ENCODE data around the gene FAM8A1.
"Not testable (repeated sequence)": the region's sequence is repeated elsewhere in the genome, so short reads cannot be mapped to it uniquely, and the experiment has no call there.

The FAM8A1 gene

DNA sequence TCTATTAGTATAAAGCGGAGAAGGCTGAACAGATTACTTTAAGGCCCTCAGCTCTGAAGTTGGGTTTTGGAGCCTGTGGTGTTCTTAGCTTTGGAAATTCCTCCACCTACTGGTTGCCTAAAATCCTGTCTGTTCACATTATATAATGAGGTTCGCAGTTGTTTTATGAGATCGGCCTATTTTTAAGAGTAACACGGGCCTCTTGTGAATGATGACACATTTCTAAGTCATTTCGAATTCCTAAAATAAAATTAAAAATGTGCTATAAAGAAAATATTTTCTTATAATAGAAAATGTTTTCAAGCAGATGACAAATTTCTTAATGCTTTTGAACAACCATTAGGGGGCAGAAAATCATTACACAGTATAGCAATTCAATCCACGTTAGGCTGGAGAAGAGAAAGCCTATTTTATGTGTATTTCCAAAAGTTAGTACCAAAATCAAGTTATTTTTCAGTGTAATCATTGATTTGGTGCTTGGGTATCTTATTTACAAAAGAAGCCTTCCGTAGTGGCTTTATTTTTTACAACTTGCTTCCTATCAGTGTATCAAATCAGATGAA lies 15.8 kb upstream of the FAM8A1 start:
- no peak for DNase-seq (ENCODE audit: insufficient read length)

DNA sequence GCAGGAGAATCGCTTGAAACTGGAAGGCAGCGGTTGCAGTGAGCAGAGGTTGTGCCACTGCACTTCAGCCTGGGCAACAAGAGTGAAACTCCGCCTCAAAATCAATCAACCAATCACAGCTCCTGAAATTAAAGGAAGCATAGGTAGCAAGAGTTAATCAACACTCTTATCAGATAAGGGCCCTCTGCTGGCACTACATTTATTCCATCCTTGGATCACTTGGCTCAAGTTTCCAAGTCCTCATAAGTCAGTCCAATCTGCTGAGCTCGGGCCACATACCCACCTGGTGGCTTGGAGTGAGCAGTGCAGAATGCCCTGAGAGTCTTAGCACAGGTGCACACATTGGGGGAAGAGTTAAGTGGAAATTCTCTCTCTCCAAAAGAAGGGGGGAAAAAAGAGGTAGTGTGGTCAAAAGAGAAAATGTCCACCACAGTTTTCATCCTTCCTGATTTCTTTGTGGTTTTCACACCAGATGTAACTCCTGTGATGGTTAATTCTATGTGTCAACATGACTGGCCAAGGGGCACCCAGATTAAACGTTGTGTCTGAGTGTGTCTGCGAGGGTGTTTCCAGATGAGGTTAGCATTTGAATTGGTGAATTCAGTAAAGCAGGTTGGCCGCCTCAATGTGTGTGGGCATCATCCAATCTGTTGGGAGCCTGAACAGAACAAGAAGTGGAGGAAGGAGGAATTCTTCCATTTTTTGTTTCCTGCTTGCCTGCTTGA lies 14.2 kb upstream of the FAM8A1 start:
- FAIRE-seq (no peak), DNase-seq (ENCODE audit: insufficient read length) (no peak)
- TF ChIP-seq POLR2A (IDR thresholded peaks at IDR 0.05; ENCODE audit: low read depth, low read length), result no peak
- no peak for TF ChIP-seq POLR2AphosphoS5 (IDR thresholded peaks at IDR 0.05; ENCODE audit: low read depth, low read length)
- no peak for TF ChIP-seq TAF1 (IDR thresholded peaks at IDR 0.05; ENCODE audit: borderline replicate concordance, low read depth, low read length)

More for the DNA sequence above, 15.8 kb upstream of the FAM8A1 start:
- no peak for FAIRE-seq
- no peak for TF ChIP-seq POLR2A (IDR thresholded peaks at IDR 0.05; ENCODE audit: low read depth, low read length)
- no peak for TF ChIP-seq POLR2AphosphoS5 (IDR thresholded peaks at IDR 0.05; ENCODE audit: low read depth, low read length)
- TF ChIP-seq TAF1 (IDR thresholded peaks at IDR 0.05; ENCODE audit: borderline replicate concordance, low read depth, low read length), result no peak

DNA sequence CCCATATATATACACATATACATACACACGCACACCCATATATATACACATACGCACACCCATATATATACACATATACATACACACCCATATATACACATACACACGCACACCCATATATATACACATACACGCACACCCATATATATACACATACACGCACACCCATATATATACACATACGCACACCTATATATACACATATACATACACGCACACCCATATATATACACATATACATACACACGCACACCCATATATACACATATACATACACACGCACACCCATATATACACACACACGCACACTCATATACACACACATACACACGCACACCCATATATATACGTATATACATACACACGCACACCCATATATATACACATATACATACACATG lies 13.5 kb upstream of the FAM8A1 start:
- FAIRE-seq; DNase-seq (ENCODE audit: insufficient read length): not testable (repeated sequence)

DNA sequence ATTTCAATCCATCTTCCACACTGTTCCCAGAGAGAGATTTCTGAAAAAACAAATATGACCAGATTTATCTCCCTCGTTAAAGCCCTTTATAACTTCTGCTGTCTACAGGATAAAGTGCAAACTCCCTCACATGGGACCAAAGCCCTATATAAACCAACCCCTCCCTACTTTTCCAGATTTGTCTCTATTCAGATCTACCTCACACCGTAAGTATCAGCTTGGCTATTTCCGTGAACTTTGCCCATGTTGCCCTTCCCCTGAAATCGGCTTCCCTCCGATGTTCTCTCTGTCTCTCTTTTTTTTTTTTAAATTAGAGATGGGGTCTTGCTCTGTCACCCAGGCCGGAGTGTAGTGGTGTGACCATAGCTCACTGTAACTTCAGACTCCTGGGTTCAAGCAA lies 12.1 kb upstream of the FAM8A1 start:
- DNase-seq (ENCODE audit: insufficient read length), result no peak
- no peak for FAIRE-seq
- TF ChIP-seq POLR2A (IDR thresholded peaks at IDR 0.05; ENCODE audit: low read depth, low read length), result no peak
- no peak for TF ChIP-seq TAF1 (IDR thresholded peaks at IDR 0.05; ENCODE audit: borderline replicate concordance, low read depth, low read length)
- no peak for TF ChIP-seq POLR2AphosphoS5 (IDR thresholded peaks at IDR 0.05; ENCODE audit: low read depth, low read length)

DNA sequence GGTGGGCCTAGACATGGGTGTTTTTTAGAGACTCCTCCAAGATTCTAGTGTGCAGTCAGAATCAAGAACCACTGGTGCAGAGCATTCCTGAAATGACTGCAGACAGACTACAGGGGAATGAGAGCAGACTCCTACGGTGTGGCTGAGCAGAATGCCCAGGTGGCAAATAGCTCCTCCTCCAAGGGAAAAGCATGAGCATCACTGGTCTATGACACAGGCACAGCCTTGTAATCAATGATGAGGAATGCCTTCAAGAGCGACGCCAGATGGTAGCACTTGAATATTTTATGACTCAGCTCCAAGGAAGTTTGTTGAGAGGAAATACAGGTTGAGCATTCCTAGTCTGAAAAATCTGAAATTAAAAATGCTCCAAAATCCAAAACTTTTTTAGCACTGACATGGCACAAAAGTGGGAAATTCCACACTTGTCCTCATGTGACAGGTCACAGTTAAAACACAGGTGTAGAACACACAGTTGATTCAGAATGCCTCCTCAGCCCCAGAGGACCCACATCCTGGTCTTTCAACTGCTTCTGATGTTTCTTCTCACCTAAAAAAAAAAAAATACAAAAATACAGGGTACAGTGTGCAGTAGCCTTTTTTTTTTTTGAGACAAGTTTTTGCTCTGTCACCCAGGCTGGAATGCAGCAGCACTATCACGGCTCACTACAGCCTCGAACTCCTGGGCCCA lies 10.6 kb upstream of the FAM8A1 start:
- FAIRE-seq (peak; percentile 17), DNase-seq (ENCODE audit: insufficient read length) (no peak)
- TF ChIP-seq POLR2AphosphoS5 (IDR thresholded peaks at IDR 0.05; ENCODE audit: low read depth, low read length) (no peak), TAF1 (IDR thresholded peaks at IDR 0.05; ENCODE audit: borderline replicate concordance, low read depth, low read length) (no peak), POLR2A (IDR thresholded peaks at IDR 0.05; ENCODE audit: low read depth, low read length) (no peak)

DNA sequence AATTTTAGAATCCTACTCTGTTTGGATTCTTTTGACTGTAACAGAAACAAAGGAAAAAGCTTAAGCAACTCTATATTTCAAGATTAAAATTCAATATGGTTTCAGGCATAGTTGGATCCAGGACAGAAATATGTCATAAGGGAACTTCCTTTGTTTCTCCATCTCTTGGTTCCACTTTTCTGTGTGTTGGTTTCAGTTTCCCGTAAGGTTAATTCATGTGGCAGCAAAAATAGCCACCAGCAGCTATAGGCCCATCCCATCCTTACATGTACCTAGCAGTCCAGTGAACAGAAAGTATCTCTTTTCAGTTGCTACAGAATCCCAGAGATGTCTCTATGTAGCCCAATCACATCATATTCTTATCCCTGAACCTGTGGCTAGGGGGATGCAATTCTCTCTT lies 8.8 kb upstream of the FAM8A1 start:
- DNase-seq (ENCODE audit: insufficient read length), result no peak
- no peak for TF ChIP-seq POLR2A (IDR thresholded peaks at IDR 0.05; ENCODE audit: low read depth, low read length)
- no peak for TF ChIP-seq TAF1 (IDR thresholded peaks at IDR 0.05; ENCODE audit: borderline replicate concordance, low read depth, low read length)
- TF ChIP-seq POLR2AphosphoS5 (IDR thresholded peaks at IDR 0.05; ENCODE audit: low read depth, low read length), result no peak
- no peak for FAIRE-seq

DNA sequence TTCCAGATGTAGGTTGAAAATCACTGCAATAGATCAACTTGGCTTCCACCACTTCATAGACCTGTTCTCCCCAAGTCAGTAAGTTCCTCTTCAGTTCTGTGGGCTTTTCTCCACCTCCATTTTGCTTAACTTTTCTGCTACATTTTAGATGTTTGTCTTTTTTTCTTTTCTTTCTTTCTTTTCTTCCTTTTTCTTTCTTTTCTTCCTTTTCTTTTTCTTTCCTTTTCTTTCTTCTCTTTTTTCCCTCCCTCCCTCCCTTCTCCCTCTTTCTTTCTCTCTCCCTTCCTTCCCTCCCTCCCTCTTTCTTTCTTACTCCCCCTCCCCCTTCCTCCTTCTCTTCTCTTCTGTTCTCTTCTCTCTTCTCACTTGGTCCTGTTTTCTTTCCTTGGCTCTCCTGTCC lies 6.9 kb upstream of the FAM8A1 start:
- FAIRE-seq, result no peak
- TF ChIP-seq TAF1 (IDR thresholded peaks at IDR 0.05; ENCODE audit: borderline replicate concordance, low read depth, low read length) (no peak), POLR2AphosphoS5 (IDR thresholded peaks at IDR 0.05; ENCODE audit: low read depth, low read length) (no peak), POLR2A (IDR thresholded peaks at IDR 0.05; ENCODE audit: low read depth, low read length) (no peak)
- DNase-seq (ENCODE audit: insufficient read length), result no peak

DNA sequence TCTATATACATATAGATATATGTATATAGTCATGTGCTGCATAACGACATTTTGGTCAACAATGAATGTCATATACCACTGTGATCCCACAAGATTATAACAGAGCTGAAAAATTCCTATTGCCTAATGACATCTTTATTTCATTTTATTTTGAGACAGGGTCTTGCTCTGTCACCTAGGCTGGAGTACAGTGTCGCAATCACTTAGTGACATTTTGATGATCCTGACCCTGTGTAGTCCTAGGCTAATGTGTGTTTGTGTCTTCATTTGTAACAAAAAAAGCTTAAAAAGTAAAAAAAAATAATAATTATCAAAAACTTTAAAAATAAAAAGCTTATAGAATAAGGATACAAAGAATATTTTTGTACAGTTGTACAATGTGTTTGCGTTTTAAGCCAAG lies 4.0 kb upstream of the FAM8A1 start:
- DNase-seq (ENCODE audit: insufficient read length) (no peak), FAIRE-seq (no peak)
- TF ChIP-seq POLR2AphosphoS5 (IDR thresholded peaks at IDR 0.05; ENCODE audit: low read depth, low read length) (no peak), TAF1 (IDR thresholded peaks at IDR 0.05; ENCODE audit: borderline replicate concordance, low read depth, low read length) (no peak), POLR2A (IDR thresholded peaks at IDR 0.05; ENCODE audit: low read depth, low read length) (no peak)

DNA sequence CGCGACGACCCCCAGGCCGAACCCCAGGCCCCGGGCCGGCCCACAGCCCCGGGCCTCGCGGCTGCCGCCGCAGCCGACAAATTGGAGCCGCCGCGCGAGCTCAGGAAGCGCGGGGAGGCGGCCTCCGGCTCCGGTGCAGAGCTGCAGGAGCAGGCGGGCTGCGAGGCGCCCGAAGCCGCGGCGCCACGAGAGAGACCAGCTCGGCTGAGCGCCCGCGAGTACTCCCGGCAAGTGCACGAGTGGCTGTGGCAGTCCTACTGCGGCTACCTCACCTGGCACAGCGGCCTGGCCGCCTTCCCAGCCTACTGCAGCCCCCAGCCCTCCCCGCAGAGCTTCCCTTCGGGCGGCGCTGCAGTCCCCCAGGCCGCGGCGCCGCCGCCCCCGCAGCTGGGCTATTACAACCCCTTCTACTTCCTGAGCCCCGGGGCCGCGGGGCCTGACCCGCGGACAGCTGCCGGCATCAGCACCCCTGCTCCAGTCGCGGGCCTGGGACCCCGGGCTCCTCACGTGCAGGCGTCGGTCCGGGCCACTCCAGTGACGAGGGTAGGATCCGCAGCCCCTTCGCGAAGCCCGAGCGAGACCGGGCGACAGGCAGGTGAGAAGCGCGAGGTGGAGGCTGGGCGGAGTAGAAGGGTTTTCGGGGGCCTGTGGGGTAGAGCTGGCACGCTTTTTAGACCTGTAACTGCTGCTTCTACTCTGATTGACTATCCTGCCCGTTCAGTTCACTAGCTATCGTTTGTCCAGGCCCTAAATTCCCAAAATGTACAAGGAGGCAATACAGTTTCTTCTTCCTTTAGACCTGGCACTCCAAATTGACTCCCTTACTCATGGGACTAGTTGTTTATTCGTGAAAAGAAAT lies 654 bp downstream of the FAM8A1 start:
- TF ChIP-seq POLR2AphosphoS5 (IDR thresholded peaks at IDR 0.05; ENCODE audit: low read depth, low read length), result no peak
- peak; percentile 24; the same call in 1 of the 2 replicates for TF ChIP-seq POLR2A (IDR thresholded peaks at IDR 0.05; ENCODE audit: low read depth, low read length)
- DNase-seq (ENCODE audit: insufficient read length) (peak; percentile 27), FAIRE-seq (no peak)

DNA sequence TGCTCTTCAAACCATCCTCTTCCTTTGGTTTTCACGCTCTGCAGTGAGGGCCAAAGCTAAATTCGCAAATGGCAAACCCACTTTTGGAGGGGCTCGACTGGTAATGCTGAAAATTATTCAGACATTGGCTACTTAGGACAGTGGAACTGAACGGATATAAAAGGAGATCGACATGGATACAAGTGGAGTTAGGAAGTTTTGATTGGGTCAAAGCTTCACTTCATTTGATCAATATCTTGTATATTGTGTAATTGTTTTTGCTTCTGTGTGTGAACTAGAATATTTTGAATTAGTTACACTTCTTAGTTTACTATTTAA lies 1.2 kb downstream of the FAM8A1 start:
- no peak for FAIRE-seq
- TF ChIP-seq POLR2AphosphoS5 (IDR thresholded peaks at IDR 0.05; ENCODE audit: low read depth, low read length) (no peak), POLR2A (IDR thresholded peaks at IDR 0.05; ENCODE audit: low read depth, low read length) (no peak), TAF1 (IDR thresholded peaks at IDR 0.05; ENCODE audit: borderline replicate concordance, low read depth, low read length) (no peak)
- DNase-seq (ENCODE audit: insufficient read length), result no peak

DNA sequence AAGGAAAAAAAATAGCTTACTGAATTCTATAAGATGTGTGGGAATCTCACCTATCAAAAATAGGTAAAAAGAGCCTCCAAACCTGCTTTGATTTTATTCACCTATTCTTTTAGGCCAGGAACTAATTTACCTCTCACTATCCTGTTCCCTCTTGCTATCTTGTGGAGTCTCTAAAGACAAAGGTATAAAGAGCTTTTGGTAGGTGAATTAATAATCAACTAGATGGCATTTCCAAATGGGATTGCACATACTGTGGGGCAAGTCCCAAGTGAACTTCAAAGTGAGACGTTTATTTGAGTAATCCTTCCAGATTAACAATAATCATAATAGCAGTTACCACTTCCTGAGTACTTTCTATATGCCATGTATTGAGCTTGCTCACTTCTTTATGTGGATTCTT lies 2.8 kb downstream of the FAM8A1 start:
- TF ChIP-seq TAF1 (IDR thresholded peaks at IDR 0.05; ENCODE audit: borderline replicate concordance, low read depth, low read length) (no peak), POLR2AphosphoS5 (IDR thresholded peaks at IDR 0.05; ENCODE audit: low read depth, low read length) (no peak), POLR2A (IDR thresholded peaks at IDR 0.05; ENCODE audit: low read depth, low read length) (no peak)
- FAIRE-seq (no peak), DNase-seq (ENCODE audit: insufficient read length) (no peak)

All from GM12892 (cell line).